GM12878 (cell line): ENCODE data around the gene POFUT1. TPM values are rescaled to one million over a fixed set of nuclear protein-coding genes. Genes with fewer than 3 reads are reported as not detected.

Source experiments
- ATAC-seq: fragments of 200-7000 bp; cut with Tn5 transposase; 3 replicates; pipeline ENCODE4 v1.9.1; 2020; ENCODE audit warnings: mild to moderate bottlenecking, moderate library complexity
- BruUV-seq: library from RNA; stranded (reverse); fragments of 400-500 nt; replicated peaks from 2 replicates; lab custom pipeline; 2021; lab: Mats Ljungman, UMichigan
- CTCF ChIA-PET: fragments of 300-600 bp; sonication (Branson Sonifier 250); formaldehyde crosslinking; extraction: SDS; loops from one replicate; lab custom pipeline; 2021; ENCODE audit warnings: inconsistent platforms; lab: Yijun Ruan, JAX
- POLR2A ChIA-PET: fragments of 350-600 bp; formaldehyde crosslinking; extraction: SDS; loops from one replicate; lab custom pipeline; 2021; ENCODE audit warnings: inconsistent platforms; lab: Charles Lee
- RAD21 ChIA-PET: fragments of 300-600 bp; sonication (Branson Sonifier 250); formaldehyde crosslinking; loops from one replicate; lab custom pipeline; 2023; ENCODE audit warnings: antibody characterized with exemption; ENCODE audit not compliant: unreplicated experiment; lab: Charles Lee
- SMC1A ChIA-PET: fragments of 300-600 bp; sonication (Branson Sonifier 250); formaldehyde crosslinking; loops from one replicate; lab custom pipeline; 2023; ENCODE audit not compliant: unreplicated experiment, uncharacterized antibody; lab: Charles Lee
- DNase-seq: peaks from one replicate; pipeline ENCODE4 v3.0.0-alpha.2; 2011; ENCODE audit warnings: low read depth, low spot score
- FAIRE-seq: peaks from 3 replicates; lab custom pipeline; 2011; peaks lifted over from hg19 to GRCh38; lab: Jason Lieb, UNC
- H2AFZ ChIP-seq: 2 replicates; pipeline ENCODE4 v1.6.0; 2011; ENCODE audit warnings: low read depth, low read length, control low read depth; ENCODE audit not compliant: control insufficient read depth
- H3K27ac ChIP-seq: 2 replicates; pipeline ENCODE4 v1.5.1; 2011; ENCODE audit warnings: control low read depth; ENCODE audit not compliant: control insufficient read depth, insufficient read depth
- H3K27me3 ChIP-seq, 2 experiments: replicated peaks in 1 of 2; 2 replicates each; pipeline versions ENCODE4 v1.6.0 to v1.6.1; 2011; ENCODE audit warnings: low read length in 1 of 2; ENCODE audit not compliant: control insufficient read depth in 2 of 2, insufficient read depth in 2 of 2
- H3K36me3 ChIP-seq, 2 experiments: 2 replicates each; pipeline ENCODE4 v1.5.1; 2011; ENCODE audit warnings: low read length in 1 of 2; ENCODE audit not compliant: control insufficient read depth in 2 of 2, insufficient read depth in 2 of 2
- H3K4me1 ChIP-seq: 2 replicates; pipeline ENCODE4 v1.6.1; 2011; ENCODE audit warnings: mild to moderate bottlenecking, low read length, moderate library complexity, mixed read lengths; ENCODE audit not compliant: control insufficient read depth, insufficient read depth
- H3K4me2 ChIP-seq: 2 replicates; pipeline ENCODE4 v1.6.0; 2011; ENCODE audit warnings: control low read depth; ENCODE audit not compliant: control insufficient read depth, insufficient read depth
- H3K4me3 ChIP-seq: fragments of 200-600 bp; sonication (generic); 2 replicates; pipeline ENCODE4 v1.5.1; 2016
- H3K79me2 ChIP-seq: 2 replicates; pipeline ENCODE4 v1.6.0; 2011; ENCODE audit warnings: low read length; ENCODE audit not compliant: control insufficient read depth, insufficient read depth
- H3K9ac ChIP-seq: 2 replicates; pipeline ENCODE4 v1.8.0; 2011; ENCODE audit warnings: low read length, control low read depth, mixed read lengths; ENCODE audit not compliant: control insufficient read depth, insufficient read depth
- H3K9me3 ChIP-seq: replicated peaks from 3 replicates; pipeline ENCODE4 v1.5.1; 2011; ENCODE audit warnings: mild to moderate bottlenecking, low read length; ENCODE audit not compliant: control insufficient read depth, insufficient read depth
- H4K20me1 ChIP-seq: 2 replicates; pipeline ENCODE4 v1.6.0; 2011; ENCODE audit not compliant: control insufficient read depth, insufficient read depth
- ATF2 ChIP-seq: IDR thresholded peaks from 2 replicates; pipeline ENCODE4 v1.6.1; 2012; ENCODE audit warnings: low read length, inconsistent platforms
- E4F1 ChIP-seq: fragments of 450-650 bp; IDR thresholded peaks from 2 replicates; pipeline ENCODE4 v1.6.1; 2018; ENCODE audit warnings: borderline replicate concordance, mild to moderate bottlenecking; ENCODE audit not compliant: partially characterized antibody
- FOS ChIP-seq: IDR thresholded peaks from 3 replicates; pipeline ENCODE4 v1.6.1; 2011; ENCODE audit warnings: borderline replicate concordance; ENCODE audit not compliant: insufficient read length; ENCODE audit errors: extremely low read depth
- HCFC1 ChIP-seq: fragments of 150-350 bp; IDR thresholded peaks from 2 replicates; pipeline ENCODE4 v1.6.1; 2014; ENCODE audit warnings: low read length
- IKZF1 ChIP-seq: fragments of 450-650 bp; conservative IDR thresholded peaks from 2 replicates; pipeline ENCODE4 v1.6.1; 2017; ENCODE audit warnings: antibody characterized with exemption, mild to moderate bottlenecking
- IRF4 ChIP-seq: IDR thresholded peaks from 2 replicates; pipeline ENCODE4 v1.6.1; 2011; ENCODE audit warnings: low read depth, low read length
- JUNB ChIP-seq: IDR thresholded peaks from 2 replicates; pipeline ENCODE4 v1.6.1; 2016; ENCODE audit warnings: antibody characterized with exemption, mild to moderate bottlenecking
- KLF5 ChIP-seq: fragments of 450-650 bp; IDR thresholded peaks from 2 replicates; pipeline ENCODE4 v1.6.1; 2014; ENCODE audit warnings: mild to moderate bottlenecking; ENCODE audit not compliant: partially characterized antibody
- PML ChIP-seq: IDR thresholded peaks from 2 replicates; pipeline ENCODE4 v1.6.1; 2012; ENCODE audit warnings: low read length, inconsistent platforms
- RAD21 ChIP-seq: IDR thresholded peaks from 2 replicates; pipeline ENCODE4 v1.6.1; 2011; ENCODE audit warnings: mild to moderate bottlenecking, low read depth, low read length, moderate library complexity; ENCODE audit not compliant: insufficient read depth
- RCOR1 ChIP-seq: conservative IDR thresholded peaks from 2 replicates; pipeline ENCODE4 v1.6.1; 2012; ENCODE audit warnings: low read depth, low read length, improper control_type of control experiment
- RFX5 ChIP-seq: IDR thresholded peaks from 2 replicates; pipeline ENCODE4 v1.6.1; 2011; ENCODE audit warnings: low read depth, low read length, improper control_type of control experiment
- SMAD1 ChIP-seq: fragments of 450-650 bp; IDR thresholded peaks from 2 replicates; pipeline ENCODE4 v1.6.1; 2018; ENCODE audit warnings: mild to moderate bottlenecking, low read depth; ENCODE audit not compliant: partially characterized antibody
- SRF ChIP-seq, 2 experiments: IDR thresholded peaks; 2 replicates each; pipeline ENCODE4 v1.6.1; 2011; ENCODE audit warnings: low read depth in 2 of 2, low read length in 2 of 2, mild to moderate bottlenecking in 1 of 2, moderate library complexity in 1 of 2
- STAT1 ChIP-seq: fragments of 450-650 bp; conservative IDR thresholded peaks from 2 replicates; pipeline ENCODE4 v1.6.1; 2014; ENCODE audit warnings: antibody characterized with exemption, mild to moderate bottlenecking
- TBL1XR1 ChIP-seq: IDR thresholded peaks from 2 replicates; pipeline ENCODE4 v1.6.1; 2012; ENCODE audit warnings: low read depth, low read length, improper control_type of control experiment
- ZNF217 ChIP-seq: fragments of 450-650 bp; IDR thresholded peaks from 2 replicates; pipeline ENCODE4 v1.6.1; 2017; ENCODE audit warnings: antibody characterized with exemption, mild to moderate bottlenecking
- ZNF592 ChIP-seq: fragments of 450-650 bp; IDR thresholded peaks from 2 replicates; pipeline ENCODE4 v1.6.1; 2017; ENCODE audit warnings: mild to moderate bottlenecking, moderate library complexity
- WGBS: methylation state at CpG from one replicate; pipeline ENCODE4 v1.1.6; 2016; ENCODE audit warnings: low lambda C conversion rate; ENCODE audit not compliant: insufficient replicate concordance, insufficient coverage; ENCODE audit errors: missing lambda C conversion rate; 5-methylcytosine and 5-hydroxymethylcytosine counted together
- in situ Hi-C: fragments of 300-500 bp; cut with MboI; formaldehyde crosslinking; loops from 9 replicates; pipeline ENCODE4 v1.14.3; 2018; ENCODE audit warnings: mixed read lengths
- intact Hi-C: fragments of 100-400 bp; cut with micrococcal nuclease; formaldehyde crosslinking; loops from one replicate; pipeline ENCODE4 v1.14.2; 2022; ENCODE audit not compliant: unreplicated experiment
- polyA plus RNA-seq, 11 experiments: library from polyadenylated mRNA; depleted of rRNA in 4 of 11; unstranded in 6 of 11; stranded (reverse) in 5 of 11; fragments of >200 nt; fragmentation: Nextera tagmentation in 4 of 11; fragmentation: Illumina TruSeq in 1 of 11; extraction: Ambion mirVana in 4 of 11; extraction: Trizol in 1 of 11; gene quantifications; 1 replicate in 1 of 11; 2 replicates in 10 of 11; pipeline versions ENCODE4 v1.2.1 to v1.2.3, GENCODE V29; 2011 to 2016; ENCODE audit warnings: inconsistent platforms in 2 of 11, missing spikeins in 2 of 11, low read depth in 1 of 11
- total RNA-seq, 4 experiments: library from RNA; depleted of rRNA in 3 of 4; stranded (reverse); fragments of >200 nt in 3 of 4; fragmentation: Illumina TruSeq in 1 of 4; extraction: Trizol in 1 of 4; gene quantifications; 2 replicates each; pipeline versions ENCODE4 v1.2.1 to v1.2.3, GENCODE V29; 2013 to 2021

POFUT1 gene
- total and polyA plus RNA-seq, 10 of the 15 experiments (the other 5 are each of a cell fraction or from before 2014, with no cell fraction given) = 2.6 to 33.4 (median 23.1) TPM

- no peaks in the 10 kb centered on the region for H3K27me3 ChIP-seq
- FAIRE-seq (no peak), DNase-seq (no peak), ATAC-seq (no peak)
- H3K27ac ChIP-seq = no peak overlapping the region
- H3K4me2 ChIP-seq = no peak overlapping the region
- no peak overlapping the region for H2AFZ ChIP-seq
- no peaks in the 10 kb centered on the region for H3K79me2 ChIP-seq
- peaks cover 21% of the 10 kb centered on the region for H3K4me1 ChIP-seq
- BruUV-seq = no TSS peak
- ChIA-PET POLR2A (no interaction called here), CTCF (interaction anchor here (1.4 kb wide), 1 partner anchor 13 kb away, joined by 3 read pairs; no protein-coding TSS in a partner anchor), SMC1A (interaction anchor here (0.6 kb wide), 1 partner anchor 257 kb away, joined by 4 read pairs; no protein-coding TSS in a partner anchor), RAD21 (no interaction called here)
- intact Hi-C loops = no loop called here
- no peaks in the 10 kb centered on the region for H4K20me1 ChIP-seq
- H3K9me3 ChIP-seq = no peaks in the 10 kb centered on the region
- H3K9ac ChIP-seq = no peak overlapping the region
- in situ Hi-C loops = no loop called here
- 100% methylated on average over 2 of the region's 2 CpGs for WGBS
- H3K4me3 ChIP-seq = no peak overlapping the region
- H3K36me3 ChIP-seq = peaks cover 12 to 16% of the 10 kb centered on the region in 2 experiments; a peak in 2 of 4 replicates
- TF ChIP-seq RFX5 (no peak), SRF (IDR thresholded peaks at IDR 0.05; ENCODE audit: low read depth in 2 of 2, low read length in 2 of 2) (no peak), ZNF217 (no peak), RAD21 (no peak), HCFC1 (no peak), TBL1XR1 (no peak), JUNB (no peak), IRF4 (no peak), IKZF1 (no peak), SMAD1 (no peak), ATF2 (no peak), STAT1 (no peak), E4F1 (no peak), ZNF592 (no peak), PML (no peak), RCOR1 (no peak), KLF5 (no peak), FOS (no peak)
Observed at GRCh38 chr20:32236819-32237218, 29.1 kb downstream of the POFUT1 start.
